Measurements from ENCODE around the gene ZFYVE1. TPM values are rescaled to one million over a fixed set of nuclear protein-coding genes. Genes with fewer than 3 reads are reported as not detected.
A peak's percentile ranks its signal among the peaks of the same experiment; 100 is the strongest.

The ZFYVE1 gene
- total RNA-seq, 1 donor from 2014 or later: 12.1 TPM

- intact Hi-C loops (cut with DNase I): no loop called here
These were observed 98.0 kb downstream of the ZFYVE1 start for GRCh38 chr14:72928872-72929271.

GRCh38 chr14:72926292-72927028 lies 100.4 kb downstream of the ZFYVE1 start, which contains the start of gene DCAF4:
Gene DCAF4 (plus strand): TSS chr14:72926464. CDS start chr14:72937979, 11,515 bp downstream.
- intact Hi-C loops (cut with DNase I): no loop called here
- peak; percentile 95 for DNase-seq (ENCODE audit: low spot score)

More at GRCh38 chr14:72928872-72929271, 98.0 kb downstream of the ZFYVE1 start:
- DNase-seq (ENCODE audit: low spot score): no peak

GRCh38 chr14:72925815-72926291 lies 101.1 kb downstream of the ZFYVE1 start:
- DNase-seq (ENCODE audit: low spot score): no peak
- intact Hi-C loops (cut with DNase I): no loop called here

GRCh38 chr14:72925171-72925759 lies 101.6 kb downstream of the ZFYVE1 start:
- intact Hi-C loops (cut with DNase I): no loop called here
- DNase-seq (ENCODE audit: low spot score): no peak

- intact Hi-C loops (cut with DNase I): no loop called here
- DNase-seq (ENCODE audit: low spot score): no peak
These were observed 102.6 kb downstream of the ZFYVE1 start for GRCh38 chr14:72924337-72924736.

- intact Hi-C loops (cut with DNase I): no loop called here
- DNase-seq (ENCODE audit: low spot score): no peak
These were observed 105.5 kb downstream of the ZFYVE1 start for GRCh38 chr14:72921396-72921795.

- intact Hi-C loops (cut with DNase I): no loop called here
- DNase-seq (ENCODE audit: low spot score): no peak
These were observed 106.9 kb downstream of the ZFYVE1 start for GRCh38 chr14:72920008-72920407.

Other genes with a start within 250 kb of the ZFYVE1 start
- 36.5 TPM for gene DPF3, start 133.0 kb downstream of the ZFYVE1 start, total RNA-seq
- 7.9 TPM for gene DCAF4, start 100.6 kb downstream of the ZFYVE1 start, total RNA-seq
- 42.5 TPM for gene RBM25, start 31.4 kb upstream of the ZFYVE1 start, total RNA-seq
- 20.5 TPM for gene PSEN1, start 109.4 kb upstream of the ZFYVE1 start, total RNA-seq
- gene PAPLN, start 210.4 kb upstream of the ZFYVE1 start, total RNA-seq: 1.3 TPM